H7 (cell line): Measurements from ENCODE around the gene JARID2. TPM values are rescaled to one million over a fixed set of nuclear protein-coding genes. Genes with fewer than 3 reads are reported as not detected.

Experiments used
- DNase-seq: peaks from one replicate; pipeline ENCODE4 v3.0.0; 2012
- H3K27me3 ChIP-seq: 2 replicates; pipeline ENCODE4 v1.6.0; 2011; ENCODE audit warnings: mild to moderate bottlenecking, low read length; ENCODE audit not compliant: control insufficient read depth, insufficient read depth
- H3K36me3 ChIP-seq: replicated peaks from 2 replicates; pipeline ENCODE4 v1.5.1; 2011; ENCODE audit warnings: low read length; ENCODE audit not compliant: control insufficient read depth, insufficient read depth
- H3K4me3 ChIP-seq: 2 replicates; pipeline ENCODE4 v1.5.1; 2011; ENCODE audit warnings: low read depth, mild to moderate bottlenecking, control low read depth, low read length, moderate library complexity; ENCODE audit not compliant: insufficient read depth
- total RNA-seq: library from RNA; depleted of rRNA; stranded (reverse); fragments of >200 nt; shearing (Covaris generic); gene quantifications from 2 replicates; pipeline ENCODE4 v1.2.3, GENCODE V29; 2014

The JARID2 gene
- total RNA-seq, 1 experiment from 2014 or later, result 95.2 TPM

GRCh38 chr6:15447546-15448267, 201.8 kb downstream of the JARID2 start:
- Histone ChIP-seq H3K27me3 (no peaks in the 10 kb centered on the region), H3K36me3 (peaks cover 9% of the 10 kb centered on the region), H3K4me3 (no peak overlapping the region)
- no peak for DNase-seq

GRCh38 chr6:15449011-15449410, 203.1 kb downstream of the JARID2 start:
- H3K36me3 ChIP-seq, result peaks cover 19% of the 10 kb centered on the region
- no peak overlapping the region for H3K4me3 ChIP-seq
- DNase-seq, result no peak
- no peaks in the 10 kb centered on the region for H3K27me3 ChIP-seq

- DNase-seq, result no peak
- H3K4me3 ChIP-seq, result no peak overlapping the region
- peaks cover 22% of the 10 kb centered on the region for H3K36me3 ChIP-seq
- H3K27me3 ChIP-seq, result no peaks in the 10 kb centered on the region
Observed at GRCh38 chr6:15451738-15452137, 205.9 kb downstream of the JARID2 start.

- Histone ChIP-seq H3K36me3 (peaks cover 22% of the 10 kb centered on the region), H3K4me3 (no peak overlapping the region), H3K27me3 (no peaks in the 10 kb centered on the region)
- no peak for DNase-seq
Observed at GRCh38 chr6:15452182-15452941, 206.5 kb downstream of the JARID2 start.

GRCh38 chr6:15453186-15453585, 207.3 kb downstream of the JARID2 start:
- no peak for DNase-seq
- H3K27me3 ChIP-seq, result no peaks in the 10 kb centered on the region
- H3K4me3 ChIP-seq, result no peak overlapping the region
- H3K36me3 ChIP-seq, result peaks cover 22% of the 10 kb centered on the region

GRCh38 chr6:15453622-15454021, 207.8 kb downstream of the JARID2 start:
- no peak for DNase-seq
- Histone ChIP-seq H3K4me3 (no peak overlapping the region), H3K36me3 (peaks cover 24% of the 10 kb centered on the region), H3K27me3 (no peaks in the 10 kb centered on the region)

GRCh38 chr6:15456422-15456821, 210.6 kb downstream of the JARID2 start:
- H3K4me3 ChIP-seq, result no peak overlapping the region
- peaks cover 22% of the 10 kb centered on the region for H3K36me3 ChIP-seq
- DNase-seq, result no peak
- H3K27me3 ChIP-seq, result no peaks in the 10 kb centered on the region

- H3K27me3 ChIP-seq, result no peaks in the 10 kb centered on the region
- no peak for DNase-seq
- no peak overlapping the region for H3K4me3 ChIP-seq
- peaks cover 18% of the 10 kb centered on the region for H3K36me3 ChIP-seq
Observed at GRCh38 chr6:15457121-15457650, 211.3 kb downstream of the JARID2 start.

DNA sequence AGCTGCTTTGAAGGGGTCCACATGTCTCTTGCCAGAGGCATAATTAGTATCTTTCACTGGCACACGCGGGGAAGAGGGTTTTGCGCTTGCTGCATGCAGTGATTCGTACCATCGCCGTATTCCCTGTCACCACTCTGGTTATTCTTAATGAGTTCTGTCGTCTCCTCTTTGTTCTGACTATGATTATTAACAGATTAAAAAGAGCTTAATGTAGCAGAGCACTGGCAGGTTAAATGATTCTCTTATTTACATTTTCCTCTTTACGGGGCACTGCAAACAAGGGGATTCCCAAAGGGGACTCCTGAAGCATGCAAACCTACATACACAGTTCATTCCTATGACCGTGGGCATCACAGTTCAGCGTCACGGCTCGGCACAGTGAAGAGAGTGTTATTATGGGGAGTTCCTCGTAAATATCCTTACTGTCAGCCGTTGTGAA, 212.2 kb downstream of the JARID2 start:
- Histone ChIP-seq H3K27me3 (no peaks in the 10 kb centered on the region), H3K36me3 (peaks cover 12% of the 10 kb centered on the region), H3K4me3 (no peak overlapping the region)
- no peak for DNase-seq

GRCh38 chr6:15460110-15460727, 214.3 kb downstream of the JARID2 start:
- peaks cover 3% of the 10 kb centered on the region for H3K36me3 ChIP-seq
- DNase-seq, result no peak
- no peak overlapping the region for H3K4me3 ChIP-seq
- no peaks in the 10 kb centered on the region for H3K27me3 ChIP-seq

DNA sequence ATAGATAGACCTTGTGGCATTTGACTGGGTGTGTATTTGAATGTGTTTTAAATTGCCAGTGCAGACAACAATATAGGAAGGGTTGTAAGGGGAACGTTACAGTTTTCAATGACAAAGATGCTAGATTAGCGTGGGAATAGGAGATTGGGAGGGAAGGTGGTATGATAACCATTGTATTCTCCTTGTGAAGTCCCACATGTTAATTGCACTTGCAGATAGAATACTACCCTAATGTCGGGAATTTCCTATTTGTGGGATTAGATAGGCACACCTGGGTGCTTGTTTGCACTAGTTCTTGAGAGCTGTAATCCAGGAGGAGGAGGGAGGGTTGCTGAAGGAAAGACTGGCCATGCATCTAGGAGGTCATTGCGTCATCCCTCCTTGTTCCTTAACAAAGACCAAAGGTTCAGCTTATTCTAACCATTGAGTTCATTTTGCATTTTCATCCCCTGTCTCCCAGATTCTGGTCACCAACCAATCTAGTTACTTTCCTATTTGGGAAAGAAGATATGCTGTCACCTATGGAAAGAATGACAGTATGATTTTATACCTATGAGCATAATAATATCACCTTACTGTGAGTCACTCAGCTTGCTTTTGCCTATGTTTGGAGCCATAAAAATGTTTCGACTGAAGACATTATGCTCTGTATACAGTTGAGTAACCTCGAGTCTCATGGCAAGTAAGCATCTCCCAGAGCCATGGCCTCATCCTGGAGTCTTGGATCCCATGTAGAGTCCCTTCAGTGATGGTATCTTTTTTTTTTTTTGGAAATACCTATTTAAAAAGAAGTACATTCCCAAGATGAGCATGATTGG, 215.5 kb downstream of the JARID2 start:
- Histone ChIP-seq H3K36me3 (peaks cover 3% of the 10 kb centered on the region), H3K4me3 (no peak overlapping the region), H3K27me3 (no peaks in the 10 kb centered on the region)
- DNase-seq, result no peak

DNA sequence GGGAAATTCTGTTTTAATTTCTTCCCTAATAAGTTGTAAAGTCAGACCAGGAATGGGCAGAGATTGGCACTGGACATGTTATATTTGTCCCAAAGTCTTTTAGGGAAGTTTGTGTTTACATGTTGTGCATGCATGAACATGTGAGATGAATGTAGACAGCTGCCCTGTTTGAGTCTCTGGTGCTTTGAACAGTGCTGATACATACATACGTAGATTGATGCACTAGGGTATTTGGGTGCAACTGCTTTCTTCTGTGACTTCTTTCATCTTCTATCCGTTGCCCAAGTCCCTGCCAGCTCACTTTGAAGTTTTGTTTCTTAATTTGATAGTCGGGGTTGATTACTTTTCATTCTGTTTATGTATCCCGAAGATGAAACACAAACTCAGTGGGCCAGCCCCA, 216.4 kb downstream of the JARID2 start:
- H3K36me3 ChIP-seq, result peaks cover 3% of the 10 kb centered on the region
- no peak overlapping the region for H3K4me3 ChIP-seq
- H3K27me3 ChIP-seq, result no peaks in the 10 kb centered on the region
- DNase-seq, result no peak

DNA sequence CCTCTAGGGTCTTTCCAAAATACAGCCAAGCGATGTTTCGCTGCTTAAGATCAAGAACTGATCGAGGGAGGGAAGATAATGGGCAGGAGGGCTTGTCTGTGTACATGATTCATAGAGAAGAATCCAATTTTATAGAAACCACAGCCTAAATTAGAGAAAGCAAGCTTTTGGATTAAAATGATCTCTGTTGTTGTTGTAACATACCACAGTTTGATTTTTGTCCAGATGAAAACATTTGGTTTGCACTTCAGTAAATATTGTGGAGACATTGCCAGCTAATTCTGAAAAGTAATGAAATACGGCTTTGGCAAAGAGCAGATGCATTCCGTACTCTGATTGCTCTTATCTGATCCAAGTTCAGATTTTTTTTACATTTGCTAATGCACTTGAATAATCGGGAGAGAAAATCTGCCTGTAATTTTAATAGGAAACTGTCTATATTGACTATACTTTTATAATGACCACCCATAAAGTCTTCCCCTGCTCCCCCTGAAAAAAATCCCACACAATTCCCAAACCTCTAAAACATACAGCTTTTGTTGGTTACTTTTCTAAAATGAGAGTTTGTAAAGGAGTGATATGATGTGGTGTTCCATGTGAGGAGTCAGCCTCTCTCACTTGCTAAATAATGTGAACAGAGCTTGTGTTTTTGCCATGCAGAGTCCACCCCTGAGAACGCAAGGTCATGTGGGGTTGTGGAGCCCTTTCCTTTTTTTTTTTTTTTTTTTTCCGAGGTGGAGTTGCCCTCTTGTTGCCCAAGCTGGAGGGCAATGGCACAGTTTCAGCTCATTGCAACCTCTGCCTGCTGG, 217.1 kb downstream of the JARID2 start:
- no peaks in the 10 kb centered on the region for H3K27me3 ChIP-seq
- DNase-seq, result no peak
- H3K36me3 ChIP-seq, result peaks cover 3% of the 10 kb centered on the region
- no peak overlapping the region for H3K4me3 ChIP-seq
